Neuronal stem cell (in vitro differentiated cells): ENCODE results near the gene UFD1.
"Not testable (repeated sequence)": the region's sequence is repeated elsewhere in the genome, so short reads cannot be mapped to it uniquely, and the experiment has no call there.

Experiments
- DNase-seq: peaks from one replicate; pipeline ENCODE4 v3.0.0-alpha.2; 2013; ENCODE audit warnings: low spot score
- H2AFZ ChIP-seq: one replicate; pipeline ENCODE4 v1.6.1; 2013; ENCODE audit warnings: mild to moderate bottlenecking, low read length, inconsistent platforms
- H2AK5ac ChIP-seq: 2 replicates; pipeline ENCODE4 v1.6.1; 2013; ENCODE audit warnings: low read depth, mild to moderate bottlenecking, inconsistent platforms, low read length, moderate library complexity, mixed read lengths
- H2BK120ac ChIP-seq: 2 replicates; pipeline ENCODE4 v1.6.1; 2013; ENCODE audit warnings: low read depth, mild to moderate bottlenecking, inconsistent platforms, low read length, moderate library complexity, mixed read lengths
- H2BK12ac ChIP-seq: one replicate; pipeline ENCODE4 v1.6.1; 2013; ENCODE audit warnings: low read length, inconsistent platforms
- H2BK15ac ChIP-seq: 2 replicates; pipeline ENCODE4 v1.6.1; 2013; ENCODE audit warnings: mild to moderate bottlenecking, low read length, inconsistent platforms, mixed read lengths
- H2BK5ac ChIP-seq: one replicate; pipeline ENCODE4 v1.6.1; 2013; ENCODE audit warnings: inconsistent platforms, mild to moderate bottlenecking, low read length, moderate library complexity
- H3K14ac ChIP-seq: one replicate; pipeline ENCODE4 v1.6.1; 2013; ENCODE audit warnings: low read length, inconsistent platforms
- H3K18ac ChIP-seq: 2 replicates; pipeline ENCODE4 v1.6.1; 2013; ENCODE audit warnings: low read length, inconsistent platforms
- H3K23ac ChIP-seq: 2 replicates; pipeline ENCODE4 v1.6.1; 2013; ENCODE audit warnings: low read depth, mild to moderate bottlenecking, mixed read lengths, low read length, inconsistent platforms; ENCODE audit not compliant: poor library complexity
- H3K27ac ChIP-seq: replicated peaks from 3 replicates; pipeline ENCODE4 v1.5.1; 2013; ENCODE audit warnings: low read length, inconsistent platforms
- H3K27me3 ChIP-seq, 3 experiments: 2 replicates each; pipeline ENCODE4 v1.6.1; 2013; ENCODE audit warnings: low read length in 3 of 3, mild to moderate bottlenecking in 2 of 3, inconsistent platforms in 1 of 3, low read depth in 1 of 3, mixed read lengths in 1 of 3, moderate library complexity in 1 of 3; ENCODE audit not compliant: control insufficient read depth in 3 of 3, insufficient read depth in 3 of 3
- H3K36me3 ChIP-seq, 2 donors: replicated peaks in 1 of 2; 2 replicates each; pipeline ENCODE4 v1.6.1; 2013; ENCODE audit warnings: low read length in 2 of 2; ENCODE audit not compliant: control insufficient read depth in 2 of 2, insufficient read depth in 2 of 2
- H3K4ac ChIP-seq: 2 replicates; pipeline ENCODE4 v1.6.1; 2013; ENCODE audit warnings: inconsistent platforms, mild to moderate bottlenecking, low read length, moderate library complexity
- H3K4me1 ChIP-seq, 2 donors: 1 replicate in 1 of 2; 2 replicates in 1 of 2; pipeline ENCODE4 v1.6.1; 2013; ENCODE audit warnings: low read length in 2 of 2, low read depth in 1 of 2; ENCODE audit not compliant: control insufficient read depth in 2 of 2, insufficient read depth in 1 of 2
- H3K4me2 ChIP-seq: one replicate; pipeline ENCODE4 v1.6.1; 2013; ENCODE audit warnings: mild to moderate bottlenecking, low read length, inconsistent platforms; ENCODE audit not compliant: insufficient read depth, poor library complexity, severe bottlenecking
- H3K4me3 ChIP-seq, 2 donors: 2 replicates each; pipeline ENCODE4 v1.5.1; 2013; ENCODE audit warnings: low read length in 2 of 2, mild to moderate bottlenecking in 2 of 2, inconsistent platforms in 1 of 2, moderate library complexity in 1 of 2
- H3K79me1 ChIP-seq: one replicate; pipeline ENCODE4 v1.6.1; 2013; ENCODE audit warnings: low read depth, mild to moderate bottlenecking, inconsistent platforms, low read length, moderate library complexity
- H3K9ac ChIP-seq: one replicate; pipeline ENCODE4 v1.6.1; 2013; ENCODE audit warnings: mild to moderate bottlenecking, low read depth, low read length, inconsistent platforms; ENCODE audit not compliant: poor library complexity
- H3K9me3 ChIP-seq, 2 donors: replicated peaks in 1 of 2; 2 replicates each; pipeline versions ENCODE3 to v1.6.1; 2013; ENCODE audit warnings: low read length in 2 of 2, mild to moderate bottlenecking in 2 of 2, inconsistent platforms in 1 of 2, low read depth in 1 of 2, mixed read lengths in 1 of 2, moderate library complexity in 1 of 2; ENCODE audit not compliant: control insufficient read depth in 2 of 2, insufficient read depth in 1 of 2
- H4K8ac ChIP-seq: one replicate; pipeline ENCODE4 v1.6.1; 2013; ENCODE audit warnings: low read depth, mild to moderate bottlenecking, inconsistent platforms, low read length, moderate library complexity
- H4K91ac ChIP-seq: one replicate; pipeline ENCODE4 v1.6.1; 2013; ENCODE audit warnings: low read length, low read depth, mild to moderate bottlenecking, inconsistent platforms; ENCODE audit not compliant: poor library complexity
- WGBS, 2 donors: extraction: QIAGEN DNeasy Blood & Tissue Kit; methylation state at CpG; one replicate each; pipeline ENCODE4 v1.1.7; 2013; ENCODE audit warnings: missing lambda C conversion rate in 2 of 2, mixed read lengths in 1 of 2; ENCODE audit not compliant: insufficient read length in 2 of 2, insufficient replicate concordance in 1 of 2; ENCODE audit errors: extremely low coverage in 2 of 2; 5-methylcytosine and 5-hydroxymethylcytosine counted together

Gene UFD1

DNA sequence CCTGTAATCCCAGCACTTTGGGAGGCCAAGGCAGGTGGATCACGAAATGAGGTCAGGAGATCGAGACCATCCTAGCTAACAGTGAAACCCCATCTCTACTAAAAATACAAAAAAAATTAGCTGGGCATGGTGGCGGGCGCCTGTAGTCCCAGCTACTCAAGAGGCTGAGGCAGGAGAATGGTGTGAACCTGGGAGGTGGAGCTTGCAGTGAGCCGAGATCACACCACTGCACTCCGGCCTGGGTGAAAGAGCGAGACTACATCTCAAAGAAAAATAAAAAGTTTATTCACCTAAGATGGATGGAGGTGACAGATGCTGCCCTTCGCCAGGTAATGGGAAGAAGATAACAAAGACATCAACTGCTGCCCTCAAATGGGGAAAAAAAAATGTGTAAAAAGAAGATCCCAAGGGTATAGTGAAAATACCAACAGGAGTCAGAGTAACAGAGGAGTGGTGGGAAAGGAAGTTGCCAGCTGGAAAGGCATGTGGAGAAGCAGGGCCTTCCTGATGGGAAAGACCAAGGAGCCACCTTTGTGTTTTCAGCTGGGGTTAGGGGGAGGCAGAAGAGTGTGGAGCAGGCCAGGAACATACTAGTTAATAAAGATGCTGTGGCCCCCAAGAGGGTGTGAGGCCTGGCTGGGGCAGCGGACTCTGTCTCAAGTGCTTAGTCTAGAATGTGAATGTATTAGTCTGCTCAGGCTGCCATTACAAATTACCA is 42.4 kb downstream of the UFD1 start:
- not testable (repeated sequence) for H3K27ac ChIP-seq, H3K79me1 ChIP-seq, H3K4ac ChIP-seq, H3K27me3 ChIP-seq, H3K9me3 ChIP-seq, H3K4me2 ChIP-seq, H2AK5ac ChIP-seq, H3K14ac ChIP-seq, H4K8ac ChIP-seq, H2BK15ac ChIP-seq, H2BK120ac ChIP-seq, H2AFZ ChIP-seq, H3K23ac ChIP-seq, H4K91ac ChIP-seq, H3K18ac ChIP-seq, DNase-seq, H3K9ac ChIP-seq, H2BK12ac ChIP-seq, H2BK5ac ChIP-seq, H3K4me1 ChIP-seq, H3K4me3 ChIP-seq
- WGBS, 2 donors: no CpG with 5 or more reads among the region's 9 CpGs
- H3K36me3 ChIP-seq: peaks cover 18 to 58% of the 10 kb centered on the region in 2 donors

DNA sequence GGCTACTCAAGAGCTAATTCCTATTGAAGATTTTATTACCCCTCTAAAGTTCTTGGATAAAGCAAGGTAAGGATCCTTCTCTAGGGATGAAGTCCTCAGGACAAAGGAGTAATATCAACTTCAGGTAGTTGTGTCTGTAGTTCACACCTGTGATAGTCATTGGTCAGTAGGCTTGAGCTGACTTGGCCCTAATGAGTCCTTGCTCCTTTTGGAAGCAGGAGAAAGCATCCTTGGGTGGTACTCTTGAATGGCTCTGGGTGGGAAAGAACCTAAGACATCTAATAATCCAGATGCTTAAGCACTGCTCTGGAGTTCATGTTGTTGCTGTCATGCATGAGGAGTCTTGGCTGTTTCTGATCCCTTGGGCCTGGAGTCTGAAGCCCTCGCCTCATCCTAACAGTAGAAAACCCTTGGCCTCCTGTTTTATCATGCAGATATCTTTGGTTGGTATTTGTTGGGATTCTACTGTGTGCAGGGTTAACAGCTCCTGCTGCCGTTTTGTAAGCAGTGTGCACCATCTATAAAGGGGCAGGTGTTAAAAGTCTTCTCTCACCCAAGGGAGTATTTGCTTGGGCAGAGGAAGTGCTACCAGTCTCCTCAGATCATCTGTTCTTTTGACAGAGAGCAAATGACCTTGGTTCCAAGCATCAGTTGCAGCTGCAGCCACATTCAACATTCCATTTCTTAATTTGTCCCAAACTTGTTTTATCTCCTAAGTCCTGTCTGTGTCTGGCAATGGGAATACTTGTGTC is 44.0 kb downstream of the UFD1 start:
- WGBS, 2 donors: no CpG with 5 or more reads among the region's 2 CpGs
- H4K91ac ChIP-seq: no peak overlapping the region
- no peak overlapping the region for H3K14ac ChIP-seq
- no peak overlapping the region for H2BK120ac ChIP-seq
- H3K4me3 ChIP-seq: no peak overlapping the region
- no peak overlapping the region for H2AK5ac ChIP-seq
- H3K18ac ChIP-seq: no peak overlapping the region
- peaks cover 4 to 15% of the 10 kb centered on the region in 2 donors for H3K4me1 ChIP-seq
- H2BK12ac ChIP-seq: no peak overlapping the region
- H3K9me3 ChIP-seq: no peaks in the 10 kb centered on the region
- H2BK15ac ChIP-seq: no peak overlapping the region
- H3K23ac ChIP-seq: no peak overlapping the region
- no peak overlapping the region for H3K4me2 ChIP-seq
- H3K27ac ChIP-seq: no peak overlapping the region
- H2BK5ac ChIP-seq: no peak overlapping the region
- peaks cover 3% of the 10 kb centered on the region for H3K79me1 ChIP-seq
- H3K9ac ChIP-seq: no peak overlapping the region
- H4K8ac ChIP-seq: no peak overlapping the region
- H3K36me3 ChIP-seq: peaks cover 15 to 42% of the 10 kb centered on the region in 2 donors
- H2AFZ ChIP-seq: no peak overlapping the region
- DNase-seq: no peak
- H3K4ac ChIP-seq: no peak overlapping the region
- H3K27me3 ChIP-seq: no peaks in the 10 kb centered on the region

DNA sequence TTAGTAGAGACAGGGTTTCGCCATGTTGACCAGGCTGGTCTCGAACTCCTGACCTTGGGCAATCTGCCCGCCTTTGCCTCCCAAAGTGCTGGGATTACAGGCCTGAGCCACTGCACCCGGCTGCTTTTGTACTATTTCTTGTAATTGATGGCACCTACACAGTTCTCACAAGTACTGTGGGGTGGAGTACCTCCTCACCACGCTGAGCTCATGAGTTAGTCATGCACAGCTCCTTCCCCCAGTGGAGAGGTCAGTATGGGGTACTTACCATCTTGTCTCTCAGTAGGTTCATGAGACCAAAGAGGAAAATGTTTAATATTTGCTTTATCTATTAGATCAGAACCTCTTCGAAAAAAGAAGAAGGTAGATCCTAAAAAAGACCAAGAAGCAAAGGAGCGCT is 44.6 kb downstream of the UFD1 start:
- no peak overlapping the region for H4K8ac ChIP-seq
- no peak overlapping the region for H2AFZ ChIP-seq
- H3K36me3 ChIP-seq: peaks cover 15 to 44% of the 10 kb centered on the region in 2 donors
- H3K4me3 ChIP-seq: no peak overlapping the region
- peaks cover 5 to 18% of the 10 kb centered on the region in 2 donors for H3K4me1 ChIP-seq
- H3K23ac ChIP-seq: no peak overlapping the region
- no peak for DNase-seq
- H3K9ac ChIP-seq: no peak overlapping the region
- H2BK12ac ChIP-seq: no peak overlapping the region
- no peak overlapping the region for H3K4ac ChIP-seq
- no peaks in the 10 kb centered on the region for H3K9me3 ChIP-seq
- no CpG with 5 or more reads among the region's 7 CpGs for WGBS, 2 donors
- H2BK15ac ChIP-seq: no peak overlapping the region
- H2BK5ac ChIP-seq: no peak overlapping the region
- H3K27ac ChIP-seq: no peak overlapping the region
- H3K18ac ChIP-seq: no peak overlapping the region
- no peak overlapping the region for H4K91ac ChIP-seq
- peaks cover 3% of the 10 kb centered on the region for H3K79me1 ChIP-seq
- no peak overlapping the region for H2BK120ac ChIP-seq
- no peak overlapping the region for H3K4me2 ChIP-seq
- no peak overlapping the region for H3K14ac ChIP-seq
- H2AK5ac ChIP-seq: no peak overlapping the region
- H3K27me3 ChIP-seq: no peaks in the 10 kb centered on the region

DNA sequence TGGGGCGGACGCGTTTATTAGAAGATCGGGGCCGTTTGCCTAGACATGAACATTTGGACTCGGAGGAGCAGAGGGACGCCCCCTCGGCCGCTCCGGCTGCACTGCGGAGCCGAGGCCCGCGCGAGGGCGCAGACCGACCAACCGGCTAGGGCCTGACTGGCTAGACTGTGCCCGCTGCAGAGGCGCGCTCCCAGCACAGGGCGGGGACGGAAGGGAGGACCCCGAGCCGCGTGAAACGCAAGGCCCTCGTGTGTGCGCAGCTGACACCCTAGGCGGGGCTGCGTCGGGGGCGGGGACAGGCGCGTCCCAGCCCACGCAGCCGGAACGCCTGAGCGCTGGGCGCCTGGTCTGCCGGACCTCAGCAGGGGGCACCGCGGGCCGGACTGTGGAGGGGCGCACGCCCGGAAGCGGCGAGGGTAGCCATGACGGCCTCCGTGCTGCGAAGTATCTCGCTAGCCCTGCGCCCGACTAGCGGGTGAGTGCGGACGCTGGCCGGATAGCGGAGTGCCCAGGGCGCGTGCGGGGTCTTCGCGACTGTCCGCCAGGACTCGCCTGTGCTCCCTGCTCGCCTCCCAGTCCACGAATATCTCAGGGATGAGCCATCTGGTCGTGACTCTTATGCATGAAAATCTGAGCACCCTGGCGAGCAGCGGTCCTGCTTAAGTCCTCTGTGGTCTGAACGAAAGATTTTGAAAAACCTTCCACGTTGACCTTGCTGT is 46.7 kb downstream of the UFD1 start, which contains the start of gene MRPL40:
Gene MRPL40 (plus strand): TSS at position 413 of the 719 bp plus-strand sequence. CDS start 10 bp downstream, at position 423.
- Histone ChIP-seq H3K4me2 (peak within 1 kb of the TSS; percentile 96), H3K9ac (peak within 1 kb of the TSS; percentile 96), H3K36me3 (peaks cover 15 to 45% of the 10 kb centered on the region in 2 donors), H2BK120ac (no peak within 1 kb of the TSS), H3K23ac (peak within 1 kb of the TSS; percentile 100), H3K18ac (peak within 1 kb of the TSS; percentile 97), H3K14ac (peak within 1 kb of the TSS; percentile 39), H2BK5ac (peak within 1 kb of the TSS; percentile 93), H2BK12ac (no peak within 1 kb of the TSS), H3K27ac (peak within 1 kb of the TSS; percentile 87), H3K9me3 (no peaks in the 10 kb centered on the region), H3K4me3 (peak within 1 kb of the TSS; percentile 94 to 95), H3K79me1 (peaks cover 3% of the 10 kb centered on the region), H2AFZ (peak within 1 kb of the TSS; percentile 91), H3K4me1 (peaks cover 5 to 18% of the 10 kb centered on the region in 2 donors), H3K4ac (no peak within 1 kb of the TSS), H3K27me3 (no peaks in the 10 kb centered on the region), H2BK15ac (no peak within 1 kb of the TSS), H4K8ac (no peak within 1 kb of the TSS), H4K91ac (peak within 1 kb of the TSS; percentile 50), H2AK5ac (peak within 1 kb of the TSS; percentile 81)
- no CpG with 5 or more reads among the region's 74 CpGs for WGBS, 2 donors
- peak; percentile 81 for DNase-seq
